ENCODE results near the gene ITPRIP. TPM values are rescaled to one million over a fixed set of nuclear protein-coding genes. Genes with fewer than 3 reads are reported as not detected.

Gene ITPRIP
- polyA plus RNA-seq, 1 of the 3 experiments (the other 2 are of a cell fraction): 22.1 TPM

DNA sequence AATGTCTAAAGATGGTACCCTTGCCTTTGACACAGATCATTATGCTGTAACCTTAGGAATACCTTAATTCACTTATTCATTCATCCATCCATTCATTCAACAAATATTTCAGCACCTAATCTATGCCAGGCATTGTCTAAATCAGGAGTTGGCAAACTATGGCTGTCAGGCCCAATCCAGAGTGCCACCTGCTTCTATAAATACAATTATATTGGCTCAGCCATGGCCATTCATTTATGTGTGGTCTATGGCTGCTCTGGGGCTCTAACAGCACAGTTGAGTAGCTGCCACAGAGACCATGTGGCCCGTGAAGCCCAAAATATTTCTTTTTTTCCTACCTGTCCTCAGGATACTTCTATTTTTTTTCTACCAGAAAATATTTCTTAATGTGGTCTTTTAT, 6.0 kb upstream of the ITPRIP start:
- Histone ChIP-seq H2AFZ (ENCODE audit: low read depth) (no peak overlapping the region), H3K9me2 (no peaks in the 10 kb centered on the region), H4K20me1 (ENCODE audit: insufficient read depth) (no peaks in the 10 kb centered on the region), H3K4me3 (ENCODE audit: low read depth in 2 of 2, low read length in 1 of 2) (no peak overlapping the region), H3K4me2 (no peak overlapping the region), H3K27me3 (ENCODE audit: insufficient read depth) (no peaks in the 10 kb centered on the region), H3K79me2 (ENCODE audit: insufficient read depth) (no peaks in the 10 kb centered on the region), H3K9ac (no peak overlapping the region), H3K36me3 (replicated peaks in 1 of 2; ENCODE audit: control insufficient read depth in 1 of 2, insufficient read depth in 2 of 2, low read length in 1 of 2) (no peaks in the 10 kb centered on the region), H3F3A (replicated peaks; ENCODE audit: insufficient read depth) (peaks cover 6% of the 10 kb centered on the region), H3K27ac (ENCODE audit: low read depth in 2 of 2, low read length in 1 of 2) (no peak overlapping the region), H3K4me1 (ENCODE audit: control insufficient read depth in 1 of 2, insufficient read depth in 2 of 2, low read depth in 1 of 2, low read length in 1 of 2) (peaks cover 2 to 5% of the 10 kb centered on the region in 2 experiments; a peak in 2 of 4 replicates), H3K9me3 (no peaks in the 10 kb centered on the region)
- CTCF ChIA-PET: interaction anchor here (1.4 kb wide), 1 partner anchor 9 kb away, joined by 4 read pairs; no protein-coding TSS in a partner anchor
- WGBS (ENCODE audit: low lambda C conversion rate): 77% methylated on average over 1 of the region's 1 CpG
- POLR2A ChIA-PET: no interaction called here
- TF ChIP-seq MEF2A (IDR thresholded peaks at IDR 0.05; ENCODE audit: borderline replicate concordance, low read depth) (no peak), EZH2phosphoT487 (IDR thresholded peaks at IDR 0.05; ENCODE audit: borderline replicate concordance, low read depth) (no peak), FOXJ3 (CRISPR knock-in tag; IDR thresholded peaks at IDR 0.05) (no peak)
- DNase-seq: no peak

DNA sequence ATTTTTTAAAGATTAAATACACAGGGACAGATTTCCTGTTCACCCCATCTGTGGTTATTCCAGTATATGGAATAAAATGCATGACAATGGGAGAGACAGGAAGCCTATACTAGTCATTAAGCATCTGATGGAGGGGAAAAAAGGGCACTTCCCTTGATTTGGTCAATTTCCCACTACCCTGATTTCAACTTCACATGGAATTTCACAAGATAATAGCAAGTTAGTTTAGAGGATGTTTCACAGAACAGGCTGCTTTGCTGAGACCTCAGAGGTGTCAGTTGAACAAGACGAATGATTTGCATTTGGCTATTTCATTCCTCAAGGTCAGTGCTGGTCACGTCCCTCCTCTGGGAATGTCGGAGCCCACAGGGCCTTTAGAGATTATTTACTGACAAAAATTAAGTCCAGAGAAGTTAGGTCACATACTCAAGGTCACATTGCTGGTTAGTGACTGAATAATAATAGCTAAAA, 4.7 kb upstream of the ITPRIP start:
- 61% methylated on average over 3 of the region's 3 CpGs for WGBS (ENCODE audit: low lambda C conversion rate)
- no peaks in the 10 kb centered on the region for H3K36me3 ChIP-seq (replicated peaks in 1 of 2; ENCODE audit: control insufficient read depth in 1 of 2, insufficient read depth in 2 of 2, low read length in 1 of 2)
- H3K79me2 ChIP-seq (ENCODE audit: insufficient read depth): peaks cover 2% of the 10 kb centered on the region
- ChIA-PET POLR2A (no interaction called here), CTCF (interaction anchor here (0.6 to 3.4 kb wide), 2 partner anchors 10 to 51 kb away, joined by 3 to 20 read pairs; partner anchors contain the start of gene CFAP58)
- no peaks in the 10 kb centered on the region for H3K9me3 ChIP-seq
- no peaks in the 10 kb centered on the region for H3K27me3 ChIP-seq (ENCODE audit: insufficient read depth)
- H3K4me3 ChIP-seq (ENCODE audit: low read depth in 2 of 2, low read length in 1 of 2): no peak overlapping the region
- TF ChIP-seq FOSL2 (IDR thresholded peaks at IDR 0.05; ENCODE audit: borderline replicate concordance, low read depth): no peak
- TF ChIP-seq, protein P1, sequence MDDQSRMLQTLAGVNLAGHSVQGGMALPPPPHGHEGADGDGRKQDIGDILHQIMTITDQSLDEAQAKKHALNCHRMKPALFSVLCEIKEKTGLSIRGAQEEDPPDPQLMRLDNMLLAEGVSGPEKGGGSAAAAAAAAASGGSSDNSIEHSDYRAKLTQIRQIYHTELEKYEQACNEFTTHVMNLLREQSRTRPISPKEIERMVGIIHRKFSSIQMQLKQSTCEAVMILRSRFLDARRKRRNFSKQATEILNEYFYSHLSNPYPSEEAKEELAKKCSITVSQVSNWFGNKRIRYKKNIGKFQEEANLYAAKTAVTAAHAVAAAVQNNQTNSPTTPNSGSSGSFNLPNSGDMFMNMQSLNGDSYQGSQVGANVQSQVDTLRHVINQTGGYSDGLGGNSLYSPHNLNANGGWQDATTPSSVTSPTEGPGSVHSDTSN (IDR thresholded peaks at IDR 0.05): peak; percentile 34; the same call in 1 of the 2 replicates
- no peak overlapping the region; the same call in 1 of the 2 replicates for H2AFZ ChIP-seq (ENCODE audit: low read depth)
- DNase-seq: no peak
- no peaks in the 10 kb centered on the region for H3K9me2 ChIP-seq
- peaks cover 17% of the 10 kb centered on the region for H3F3A ChIP-seq (replicated peaks; ENCODE audit: insufficient read depth)
- H4K20me1 ChIP-seq (ENCODE audit: insufficient read depth): no peaks in the 10 kb centered on the region; the same call in 1 of the 2 replicates
- H3K4me2 ChIP-seq: no peak overlapping the region
- H3K9ac ChIP-seq: no peak overlapping the region
- H3K4me1 ChIP-seq (ENCODE audit: control insufficient read depth in 1 of 2, insufficient read depth in 2 of 2, low read depth in 1 of 2, low read length in 1 of 2): peaks cover 4 to 9% of the 10 kb centered on the region in 2 experiments; a peak in 2 of 4 replicates
- peak overlapping the region in 1 of 2 experiments; percentile 40; a peak in 2 of 4 replicates for H3K27ac ChIP-seq (ENCODE audit: low read depth in 2 of 2, low read length in 1 of 2)

DNA sequence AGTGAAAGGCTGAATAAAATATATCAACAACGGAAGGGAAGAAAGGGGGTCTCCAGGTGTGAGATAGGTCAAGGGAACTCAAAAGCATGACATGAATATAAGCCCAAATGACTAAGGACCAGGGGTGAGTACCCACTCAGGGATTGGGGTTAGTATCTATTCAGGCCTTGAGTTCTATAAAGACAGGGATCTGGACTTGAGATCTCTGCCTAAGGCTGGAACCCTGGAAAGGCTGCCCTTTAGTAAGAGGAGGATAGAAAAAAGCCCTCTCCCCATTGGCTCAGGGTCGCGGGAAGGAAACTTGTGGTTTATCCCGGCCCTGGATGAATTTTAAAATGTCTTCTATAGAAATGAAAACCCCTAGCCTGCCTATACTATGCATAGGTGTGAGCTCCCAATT, 2.4 kb upstream of the ITPRIP start:
- no peak for DNase-seq
- POLR2A ChIA-PET: interaction anchor here (0.6 kb wide), 1 partner anchor 559 kb away, joined by 3 read pairs; no protein-coding TSS in a partner anchor
- Histone ChIP-seq H3K9me2 (no peaks in the 10 kb centered on the region), H3F3A (replicated peaks; ENCODE audit: insufficient read depth) (peaks cover 17% of the 10 kb centered on the region), H3K4me3 (ENCODE audit: low read depth in 2 of 2, low read length in 1 of 2) (no peak overlapping the region), H3K4me1 (ENCODE audit: control insufficient read depth in 1 of 2, insufficient read depth in 2 of 2, low read depth in 1 of 2, low read length in 1 of 2) (peaks cover 15 to 16% of the 10 kb centered on the region in 2 experiments; a peak in 2 of 4 replicates), H3K79me2 (ENCODE audit: insufficient read depth) (peaks cover 26% of the 10 kb centered on the region), H3K9ac (no peak overlapping the region), H3K9me3 (no peaks in the 10 kb centered on the region), H2AFZ (ENCODE audit: low read depth) (no peak overlapping the region), H4K20me1 (ENCODE audit: insufficient read depth) (peaks cover 6% of the 10 kb centered on the region; the same call in 1 of the 2 replicates), H3K36me3 (replicated peaks in 1 of 2; ENCODE audit: control insufficient read depth in 1 of 2, insufficient read depth in 2 of 2, low read length in 1 of 2) (no peaks in the 10 kb centered on the region), H3K4me2 (no peak overlapping the region), H3K27me3 (ENCODE audit: insufficient read depth) (no peaks in the 10 kb centered on the region), H3K27ac (ENCODE audit: low read depth in 2 of 2, low read length in 1 of 2) (peak overlapping the region in 1 of 2 experiments; percentile 98; a peak in 1 of 4 replicates)
- no peak for TF ChIP-seq YY1 (IDR thresholded peaks at IDR 0.05; ENCODE audit: low read depth)
- no peak for TF ChIP-seq RAD21 (IDR thresholded peaks at IDR 0.05; ENCODE audit: low read length)
- no peak for TF ChIP-seq EP300 (IDR thresholded peaks at IDR 0.05; ENCODE audit: borderline replicate concordance in 1 of 2, low read depth in 1 of 2, low read length in 1 of 2)
- no peak for TF ChIP-seq SIN3A (IDR thresholded peaks at IDR 0.05; ENCODE audit: borderline replicate concordance, low read depth, low read length)
- TF ChIP-seq, protein P2, sequence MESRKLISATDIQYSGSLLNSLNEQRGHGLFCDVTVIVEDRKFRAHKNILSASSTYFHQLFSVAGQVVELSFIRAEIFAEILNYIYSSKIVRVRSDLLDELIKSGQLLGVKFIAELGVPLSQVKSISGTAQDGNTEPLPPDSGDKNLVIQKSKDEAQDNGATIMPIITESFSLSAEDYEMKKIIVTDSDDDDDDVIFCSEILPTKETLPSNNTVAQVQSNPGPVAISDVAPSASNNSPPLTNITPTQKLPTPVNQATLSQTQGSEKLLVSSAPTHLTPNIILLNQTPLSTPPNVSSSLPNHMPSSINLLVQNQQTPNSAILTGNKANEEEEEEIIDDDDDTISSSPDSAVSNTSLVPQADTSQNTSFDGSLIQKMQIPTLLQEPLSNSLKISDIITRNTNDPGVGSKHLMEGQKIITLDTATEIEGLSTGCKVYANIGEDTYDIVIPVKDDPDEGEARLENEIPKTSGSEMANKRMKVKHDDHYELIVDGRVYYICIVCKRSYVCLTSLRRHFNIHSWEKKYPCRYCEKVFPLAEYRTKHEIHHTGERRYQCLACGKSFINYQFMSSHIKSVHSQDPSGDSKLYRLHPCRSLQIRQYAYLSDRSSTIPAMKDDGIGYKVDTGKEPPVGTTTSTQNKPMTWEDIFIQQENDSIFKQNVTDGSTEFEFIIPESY (IDR thresholded peaks at IDR 0.05; ENCODE audit: borderline replicate concordance, low read depth): no peak
- no peak for TF ChIP-seq TCF12 (IDR thresholded peaks at IDR 0.05)
- WGBS (ENCODE audit: low lambda C conversion rate): 97% methylated on average over 4 of the region's 4 CpGs
- CTCF ChIA-PET: interaction anchor here (0.8 to 3.4 kb wide), 6 partner anchors 12 to 55 kb away, joined by 3 to 20 read pairs (median 5); partner anchors contain the start of gene CFAP58

Data from SK-N-SH (cell line).